Suprapubic skin (tissue), 4 donors: ENCODE data around the gene NONO. TPM values are rescaled to one million over a fixed set of nuclear protein-coding genes. Genes with fewer than 3 reads are reported as not detected.
"Not testable (repeated sequence)": the region's sequence is repeated elsewhere in the genome, so short reads cannot be mapped to it uniquely, and the experiment has no call there.

Experiments used
- DNase-seq, 2 donors: peaks; one replicate each; pipeline ENCODE4 v3.0.0-alpha.2; 2019; ENCODE audit warnings: low spot score in 2 of 2
- H3K27ac ChIP-seq: fragments of 200-600 bp; sonication (generic); one replicate; pipeline ENCODE4 v1.5.1; 2019
- H3K27me3 ChIP-seq: fragments of 200-600 bp; sonication (generic); one replicate; pipeline ENCODE4 v1.5.1; 2019
- H3K36me3 ChIP-seq: fragments of 200-600 bp; sonication (generic); one replicate; pipeline ENCODE4 v1.5.1; 2019
- H3K4me1 ChIP-seq: fragments of 200-600 bp; sonication (generic); one replicate; pipeline ENCODE4 v1.5.1; 2019
- H3K4me3 ChIP-seq: fragments of 200-600 bp; sonication (generic); one replicate; pipeline ENCODE4 v1.5.1; 2019; ENCODE audit warnings: mild to moderate bottlenecking
- H3K9me3 ChIP-seq: fragments of 200-600 bp; sonication (generic); one replicate; pipeline ENCODE4 v1.5.1; 2019
- EP300 ChIP-seq: sonication (generic); formaldehyde crosslinking; IDR thresholded peaks from one replicate; pipeline ENCODE4 v1.6.1; 2017; ENCODE audit warnings: antibody characterized with exemption
- POLR2A ChIP-seq, 2 donors: fragments of 450-650 bp; IDR thresholded peaks; one replicate each; pipeline ENCODE4 v1.6.1; 2017; ENCODE audit warnings: antibody characterized with exemption in 2 of 2, mild to moderate bottlenecking in 2 of 2, moderate library complexity in 2 of 2
- POLR2AphosphoS5 ChIP-seq, 3 donors: sonication (generic); formaldehyde crosslinking; IDR thresholded peaks; one replicate each; pipeline ENCODE4 v1.6.1; 2017; ENCODE audit warnings: antibody characterized with exemption in 3 of 3
- WGBS: methylation state at CpG from one replicate; pipeline ENCODE4 v1.1.5; 2018; 5-methylcytosine and 5-hydroxymethylcytosine counted together
- total RNA-seq, 4 donors: library from RNA; depleted of rRNA; stranded (reverse); fragments of >200 nt; gene quantifications; one replicate each; pipeline ENCODE4 v1.1.0, GENCODE V29; 2016
- TF ChIP-seq, protein P1 (sequence below), 2 donors: fragments of 200-600 bp in 1 of 2; fragments of 450-650 bp in 1 of 2; sonication (generic) in 1 of 2; IDR thresholded peaks; one replicate each; pipeline ENCODE4 v1.5.1; 2016 to 2019; ENCODE audit warnings: antibody characterized with exemption in 2 of 2, mild to moderate bottlenecking in 1 of 2, moderate library complexity in 1 of 2

Gene NONO
- total RNA-seq, 4 donors from 2014 or later: 216 to 323 (median 221) TPM

DNA sequence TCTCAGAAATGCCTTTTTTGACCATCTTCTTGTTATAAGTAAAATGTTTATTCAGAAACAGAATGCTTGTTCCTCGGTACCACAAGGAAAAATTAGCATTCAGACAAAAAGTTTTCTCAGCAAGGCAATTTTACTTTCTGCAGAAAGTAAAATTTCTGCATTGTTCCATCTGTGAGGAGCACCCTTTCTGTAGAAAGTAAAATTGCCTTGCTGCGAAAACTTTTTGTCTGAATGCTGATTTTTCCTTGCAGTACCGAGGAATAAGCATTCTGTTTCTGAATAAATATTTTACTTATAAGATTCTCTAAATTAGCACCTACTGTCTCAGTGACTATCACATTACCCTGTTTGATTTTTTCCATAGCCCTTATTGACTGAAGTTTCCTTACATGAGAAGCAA is 43.0 kb downstream of the NONO start:
- Histone ChIP-seq H3K27me3 (no peaks in the 10 kb centered on the region), H3K4me1 (no peaks in the 10 kb centered on the region), H3K4me3 (no peak overlapping the region), H3K9me3 (no peaks in the 10 kb centered on the region), H3K36me3 (no peaks in the 10 kb centered on the region), H3K27ac (no peak overlapping the region)
- TF ChIP-seq POLR2A (IDR thresholded peaks at IDR 0.05): no peak
- TF ChIP-seq, protein P1, sequence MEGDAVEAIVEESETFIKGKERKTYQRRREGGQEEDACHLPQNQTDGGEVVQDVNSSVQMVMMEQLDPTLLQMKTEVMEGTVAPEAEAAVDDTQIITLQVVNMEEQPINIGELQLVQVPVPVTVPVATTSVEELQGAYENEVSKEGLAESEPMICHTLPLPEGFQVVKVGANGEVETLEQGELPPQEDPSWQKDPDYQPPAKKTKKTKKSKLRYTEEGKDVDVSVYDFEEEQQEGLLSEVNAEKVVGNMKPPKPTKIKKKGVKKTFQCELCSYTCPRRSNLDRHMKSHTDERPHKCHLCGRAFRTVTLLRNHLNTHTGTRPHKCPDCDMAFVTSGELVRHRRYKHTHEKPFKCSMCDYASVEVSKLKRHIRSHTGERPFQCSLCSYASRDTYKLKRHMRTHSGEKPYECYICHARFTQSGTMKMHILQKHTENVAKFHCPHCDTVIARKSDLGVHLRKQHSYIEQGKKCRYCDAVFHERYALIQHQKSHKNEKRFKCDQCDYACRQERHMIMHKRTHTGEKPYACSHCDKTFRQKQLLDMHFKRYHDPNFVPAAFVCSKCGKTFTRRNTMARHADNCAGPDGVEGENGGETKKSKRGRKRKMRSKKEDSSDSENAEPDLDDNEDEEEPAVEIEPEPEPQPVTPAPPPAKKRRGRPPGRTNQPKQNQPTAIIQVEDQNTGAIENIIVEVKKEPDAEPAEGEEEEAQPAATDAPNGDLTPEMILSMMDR (IDR thresholded peaks at IDR 0.05): no peak
- no peak for TF ChIP-seq EP300
- no peak for TF ChIP-seq POLR2AphosphoS5 (IDR thresholded peaks at IDR 0.05)
- DNase-seq: no peak
- WGBS: 90% methylated on average over 3 of the region's 3 CpGs

DNA sequence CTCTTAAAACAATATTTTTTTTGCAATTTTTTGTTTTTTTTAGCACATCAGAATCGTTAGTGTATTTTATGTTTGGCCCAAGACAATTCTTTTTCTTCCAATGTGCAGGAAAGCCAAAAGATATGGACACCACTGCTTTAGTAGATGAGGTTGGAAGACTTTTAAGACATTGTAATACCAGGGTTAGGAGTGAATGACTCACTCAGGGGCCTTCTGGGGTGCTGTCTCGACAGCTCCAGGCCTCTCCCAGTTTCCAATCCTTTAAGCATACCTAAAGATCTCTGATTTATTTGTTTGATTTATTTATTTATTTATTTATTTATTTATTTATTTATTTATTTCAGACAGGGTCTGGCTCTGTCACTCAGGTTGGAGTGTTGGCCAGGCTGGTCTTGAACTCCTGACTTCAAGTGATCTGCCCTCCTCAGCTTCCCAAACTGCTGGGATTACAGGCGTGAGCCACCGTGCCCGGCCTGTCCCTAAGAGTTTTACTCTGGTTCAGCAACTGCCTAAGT is 65.8 kb downstream of the NONO start:
- not testable (repeated sequence) for H3K4me3 ChIP-seq, H3K27me3 ChIP-seq, H3K27ac ChIP-seq, H3K4me1 ChIP-seq, H3K36me3 ChIP-seq, DNase-seq, H3K9me3 ChIP-seq
- WGBS: 83% methylated on average over 5 of the region's 5 CpGs

DNA sequence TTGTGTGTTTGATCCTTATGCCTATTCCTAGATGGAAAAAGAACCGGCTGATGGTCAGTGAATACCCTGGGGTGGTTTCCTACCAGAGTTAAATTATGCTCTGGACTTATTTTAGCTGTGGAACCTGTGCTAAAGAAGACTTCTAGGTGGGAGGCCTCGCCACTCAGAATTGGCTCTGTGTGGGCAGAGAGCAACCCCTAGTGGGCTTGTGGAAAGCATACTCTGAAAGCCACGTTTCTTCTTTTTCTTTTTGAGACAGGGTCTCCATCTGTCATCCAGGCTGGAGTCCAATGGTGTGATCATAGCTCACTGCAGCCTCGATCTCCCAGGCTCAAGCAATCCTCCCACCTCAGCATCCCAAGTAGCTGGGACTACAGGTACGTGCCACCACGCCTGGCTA is 66.4 kb downstream of the NONO start:
- WGBS: 62% methylated on average over 2 of the region's 6 CpGs
- not testable (repeated sequence) for H3K4me3 ChIP-seq, H3K27me3 ChIP-seq, H3K9me3 ChIP-seq, H3K27ac ChIP-seq, H3K36me3 ChIP-seq, DNase-seq, H3K4me1 ChIP-seq

Other genes starting within 250 kb of the NONO start
- 10 to 100 TPM; 41.0 to 71.8 (median 65.3) TPM for gene SNX12, start 215.3 kb upstream of the NONO start, total RNA-seq
- gene FOXO4, start 187.8 kb upstream of the NONO start, total RNA-seq: 10 to 100 TPM; 21.0 to 36.8 (median 28.2) TPM
- gene CXorf65, start 176.9 kb upstream of the NONO start, total RNA-seq: not detected
- gene IL2RG, start 172.1 kb upstream of the NONO start, total RNA-seq: 10 to 100 TPM in 2 of 4 donors, 1 to 10 TPM in 2; 2.6 to 15.0 (median 9.1) TPM
- 10 to 100 TPM; 27.0 to 63.0 (median 39.8) TPM for gene MED12, start 165.0 kb upstream of the NONO start, total RNA-seq
- under 1 TPM; 0.52 to 0.97 (median 0.60) TPM for gene NLGN3, start 138.8 kb upstream of the NONO start, total RNA-seq
- gene GJB1, start 60.4 kb upstream of the NONO start, total RNA-seq: 1 to 10 TPM in 3 of 4 donors, under 1 TPM in 1; 0.98 to 4.8 (median 3.3) TPM
- gene ZMYM3, start 29.5 kb upstream of the NONO start, total RNA-seq: 10 to 100 TPM; 10.0 to 42.6 (median 18.5) TPM
- 1 to 10 TPM in 1 of 4 donors, under 1 TPM in 3; 0.45 to 2.5 (median 0.71) TPM for gene ITGB1BP2, start 18.1 kb downstream of the NONO start, total RNA-seq
- gene TAF1, start 82.7 kb downstream of the NONO start, total RNA-seq: 10 to 100 TPM; 24.5 to 92.5 (median 45.2) TPM
- gene OGT, start 249.5 kb downstream of the NONO start, total RNA-seq: 100 to 1,000 TPM; 133 to 450 (median 159) TPM